Glomerular visceral epithelial cell (primary cell): Measurements from ENCODE around the gene RXRG.

Experiments
- DNase-seq: peaks from one replicate; pipeline ENCODE4 v3.0.0-alpha.2; 2016; ENCODE audit errors: extremely low spot score

The RXRG gene

DNA sequence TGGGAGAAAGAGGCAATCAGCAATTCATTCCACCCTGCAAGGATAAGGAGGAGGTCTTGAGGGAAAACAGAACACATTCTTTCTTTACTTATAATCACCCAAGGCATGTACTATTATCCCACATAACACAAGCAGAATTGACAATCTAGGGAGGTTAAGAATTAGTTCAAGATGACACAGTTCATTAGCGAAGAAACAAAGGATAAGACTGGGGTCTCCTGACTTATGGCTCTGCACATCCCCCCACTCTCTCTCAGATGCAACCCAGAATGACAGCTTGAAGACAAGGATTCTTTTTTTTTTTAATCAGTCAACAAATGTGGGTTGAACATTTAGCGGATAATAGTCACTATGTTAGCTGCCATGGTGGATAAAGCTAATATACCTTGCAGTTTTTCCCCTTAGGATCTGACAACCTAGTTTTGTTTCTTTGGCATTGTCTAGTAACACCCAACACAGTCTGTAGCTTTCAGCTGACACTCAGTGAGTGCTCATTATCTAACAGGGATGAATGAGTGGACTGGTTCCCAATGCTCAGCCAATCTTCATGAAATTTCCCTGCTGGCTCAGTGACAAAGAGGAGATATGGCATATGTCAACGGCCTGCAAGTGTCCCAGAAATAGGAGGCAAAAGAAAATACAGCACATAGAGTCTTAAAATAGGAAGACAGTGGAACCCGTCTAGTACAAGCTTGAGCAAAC is 35.1 kb downstream of the RXRG start:
- no peak for DNase-seq

DNA sequence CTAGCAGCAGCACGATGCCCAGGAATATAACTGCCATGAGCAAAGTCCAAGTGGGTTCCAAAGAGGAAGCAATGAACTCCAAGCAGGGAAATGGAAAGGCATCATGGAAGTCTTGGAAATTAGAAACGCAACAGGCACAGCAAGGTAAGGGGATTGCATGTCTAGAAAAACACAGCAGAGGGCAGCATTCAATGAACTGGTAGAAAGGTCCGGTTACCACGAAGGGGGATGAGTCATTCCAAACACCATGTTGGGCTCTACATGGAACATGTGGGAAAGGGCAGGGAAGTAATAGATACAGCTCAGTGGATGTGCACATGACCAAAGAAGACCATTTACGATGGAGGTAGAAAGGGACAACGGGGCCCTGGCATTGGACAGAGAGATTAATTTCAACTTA is 36.4 kb downstream of the RXRG start:
- peak; percentile 35 for DNase-seq

DNA sequence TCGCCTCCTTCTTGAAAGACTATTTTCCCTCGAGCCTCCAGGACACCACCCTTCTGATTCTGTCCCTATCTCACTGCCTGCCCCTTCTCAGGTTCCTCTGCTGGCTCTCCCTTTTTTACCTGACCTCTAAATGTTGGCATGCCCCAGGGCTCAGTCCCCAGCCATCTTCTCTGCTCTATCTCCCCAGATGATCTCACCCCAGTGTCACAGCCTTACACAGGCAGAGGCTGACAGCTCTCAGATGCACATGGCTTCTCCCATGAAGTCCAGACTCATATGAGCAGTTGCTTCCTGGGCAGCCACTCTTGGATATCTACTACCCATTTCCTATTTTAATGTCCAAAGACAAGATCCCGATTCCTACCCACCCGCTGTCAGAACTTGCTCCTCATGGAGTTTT is 37.5 kb downstream of the RXRG start:
- no peak for DNase-seq

DNA sequence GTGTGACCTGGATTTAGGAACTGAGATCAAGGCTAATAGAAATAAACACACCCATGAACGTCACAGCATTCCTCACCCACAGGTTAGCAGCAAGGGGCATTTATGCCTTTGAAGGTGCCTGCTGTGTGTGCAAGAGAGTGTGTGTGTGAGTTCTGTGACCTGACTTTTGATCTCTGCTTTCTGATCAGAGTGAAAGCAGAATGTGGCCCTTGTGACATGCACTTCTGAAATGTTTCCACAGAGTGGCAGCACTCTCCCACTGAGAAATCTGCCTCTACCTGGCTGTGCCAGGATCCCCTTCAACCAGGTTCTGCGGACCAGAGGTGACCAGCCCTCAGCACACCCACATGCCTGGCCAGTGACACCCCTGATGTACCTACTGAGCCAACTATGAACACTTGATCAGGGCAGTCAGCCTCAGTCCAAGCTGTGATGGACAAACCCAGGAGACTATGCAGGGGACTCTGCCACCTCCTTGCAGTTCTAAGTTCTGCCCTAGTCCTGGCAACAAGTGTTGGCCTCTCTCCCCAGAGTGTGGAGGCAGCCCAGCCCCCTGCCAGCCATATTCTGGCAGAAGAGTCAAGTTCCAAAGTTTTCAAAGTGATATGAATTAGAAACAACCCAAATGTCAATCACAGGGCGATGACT is 41.0 kb downstream of the RXRG start:
- DNase-seq = peak; percentile 24

DNA sequence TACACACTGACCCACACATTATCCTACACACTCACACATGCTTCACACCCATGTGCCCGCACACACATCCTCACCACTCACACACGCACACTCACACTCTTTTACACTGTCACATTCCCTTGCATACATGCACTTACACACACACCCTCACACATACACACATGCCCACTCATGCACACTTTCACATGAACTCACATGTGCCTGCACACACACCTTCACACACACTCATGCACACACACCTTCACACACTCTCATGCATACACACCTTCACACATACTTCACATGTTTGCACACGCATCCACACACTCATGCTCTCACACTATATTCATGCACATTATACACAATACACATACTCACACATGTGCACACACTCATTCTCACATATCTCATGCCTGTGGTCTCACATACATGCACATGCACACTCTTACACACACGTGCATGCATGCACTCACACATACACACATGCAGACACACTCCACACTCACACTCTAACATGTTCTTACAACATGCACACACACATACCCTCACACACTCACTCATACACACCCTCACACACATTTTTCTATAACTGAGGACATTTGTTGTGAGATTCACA is 42.3 kb downstream of the RXRG start:
- DNase-seq = no peak

DNA sequence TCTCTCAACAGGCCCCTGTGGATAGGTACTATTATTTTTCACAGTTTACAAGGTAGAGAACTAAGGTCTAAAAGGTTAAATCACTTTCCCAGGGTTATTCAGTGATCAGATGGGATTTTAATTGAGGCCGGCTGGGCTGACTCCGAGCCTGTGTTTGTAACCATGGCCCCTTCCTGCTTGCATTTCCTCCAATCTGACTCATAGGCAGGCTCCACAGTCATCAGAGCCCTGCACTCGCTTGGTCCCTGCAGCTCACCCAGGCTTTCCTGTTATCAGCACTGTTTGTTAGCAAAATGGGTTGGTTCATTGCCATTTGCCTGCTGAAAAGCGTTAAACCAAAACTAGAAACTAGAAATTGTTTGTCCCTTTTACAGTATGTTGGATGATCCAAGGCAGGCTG is 47.0 kb downstream of the RXRG start:
- peak; percentile 23 for DNase-seq

DNA sequence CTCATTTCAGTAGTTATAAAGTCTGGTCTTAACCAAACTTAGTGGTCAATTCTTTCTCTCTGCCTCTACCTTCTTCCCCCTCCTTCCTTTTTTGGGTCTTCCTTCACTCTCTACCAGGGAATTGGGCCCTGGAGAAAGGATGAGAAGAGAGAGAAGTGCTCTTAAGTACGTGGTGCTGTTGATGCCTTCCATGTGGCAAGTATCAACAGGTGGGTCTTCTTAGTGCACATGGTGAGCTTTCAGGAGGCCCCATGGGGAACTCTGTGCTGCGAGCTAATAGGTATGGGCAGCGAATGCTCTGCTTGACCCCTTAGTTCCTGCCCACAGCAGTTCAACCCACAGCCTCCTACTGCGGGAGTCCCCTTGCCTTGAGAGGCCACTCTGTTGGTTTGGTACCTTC is 49.0 kb downstream of the RXRG start:
- DNase-seq = no peak

DNA sequence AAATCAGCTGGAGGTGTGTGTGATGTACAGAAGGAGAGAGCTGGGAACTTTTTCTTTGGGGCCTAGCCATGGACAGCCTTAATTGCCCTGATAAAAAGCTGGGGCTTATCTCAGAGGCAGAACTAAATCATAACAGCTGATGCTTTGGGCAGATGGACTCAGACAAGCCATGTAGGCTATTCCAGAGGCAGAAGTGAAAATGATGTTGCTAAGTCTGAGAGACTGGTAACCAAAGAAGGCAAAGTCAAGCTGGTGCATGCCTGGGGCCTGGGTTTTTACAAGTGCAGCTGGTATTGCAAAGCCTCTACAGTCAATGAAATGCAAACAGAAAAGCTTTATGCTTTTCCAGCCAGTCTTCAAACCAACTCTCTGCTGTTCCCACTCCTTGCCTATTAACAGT is 49.4 kb downstream of the RXRG start:
- no peak for DNase-seq

DNA sequence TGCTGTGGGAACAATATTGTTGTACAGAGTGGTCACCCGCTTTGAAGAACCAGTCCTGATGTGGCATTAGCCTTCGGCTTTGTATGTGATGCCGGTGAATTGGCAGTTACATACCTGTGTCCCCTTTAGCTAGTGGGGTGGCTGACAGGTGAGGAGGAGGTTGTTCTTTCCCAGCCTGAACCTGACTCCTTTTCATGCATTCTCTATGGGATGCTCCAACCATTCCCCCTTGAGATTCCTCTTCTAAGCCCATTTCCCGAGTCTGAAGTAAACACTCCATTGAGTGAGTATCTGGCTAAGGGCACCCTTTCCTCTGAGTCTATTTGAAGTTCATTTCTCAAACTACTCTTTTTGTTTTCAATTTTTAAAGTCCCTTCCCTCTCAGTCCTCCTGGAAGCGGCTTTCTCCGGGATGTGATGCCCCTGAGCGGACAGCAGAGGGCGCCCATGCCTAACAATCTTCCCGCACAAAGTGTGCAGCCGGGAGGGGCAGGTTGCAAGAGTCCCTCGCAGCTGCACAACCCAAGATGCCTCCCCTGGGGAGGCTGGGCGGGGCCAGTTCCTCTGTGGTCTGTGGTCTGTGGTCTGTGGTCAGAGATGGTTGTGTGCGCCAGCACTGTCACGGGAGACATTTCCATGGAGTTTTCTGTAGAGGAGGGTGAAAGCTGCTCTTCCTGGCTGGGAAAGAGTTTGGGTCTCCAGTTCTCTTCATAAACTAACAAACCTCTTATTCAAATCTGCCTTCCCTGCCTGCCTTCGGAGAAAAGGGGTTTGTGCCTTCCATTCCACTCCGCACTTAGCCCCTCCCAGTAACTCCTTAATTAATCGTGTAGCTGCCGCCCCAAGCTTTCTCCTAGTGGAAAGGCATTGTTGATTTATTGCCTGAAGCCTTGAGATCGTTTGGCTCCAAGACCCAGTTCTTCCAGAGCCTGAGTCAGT is 52.0 kb downstream of the RXRG start:
- peak; percentile 95 for DNase-seq

DNA sequence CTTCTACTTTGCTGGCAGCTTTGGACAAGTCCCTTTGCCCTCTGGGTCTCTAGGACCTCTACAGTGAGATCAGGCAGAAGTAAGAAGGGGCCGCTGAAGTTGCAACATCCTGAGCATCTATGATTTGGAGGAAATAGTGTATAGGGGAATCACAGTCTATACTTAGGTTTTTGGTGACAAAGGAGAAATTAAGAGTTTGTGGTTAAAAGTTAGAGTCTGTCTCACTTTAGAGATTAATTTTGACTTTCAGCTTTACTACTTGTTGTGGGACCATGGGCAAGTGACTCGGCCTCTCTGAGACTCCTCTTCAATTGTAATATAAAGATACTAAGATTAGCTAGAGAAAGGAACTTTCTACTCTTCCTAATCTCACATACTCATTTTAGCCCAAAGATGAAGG is 55.3 kb downstream of the RXRG start:
- no peak for DNase-seq

DNA sequence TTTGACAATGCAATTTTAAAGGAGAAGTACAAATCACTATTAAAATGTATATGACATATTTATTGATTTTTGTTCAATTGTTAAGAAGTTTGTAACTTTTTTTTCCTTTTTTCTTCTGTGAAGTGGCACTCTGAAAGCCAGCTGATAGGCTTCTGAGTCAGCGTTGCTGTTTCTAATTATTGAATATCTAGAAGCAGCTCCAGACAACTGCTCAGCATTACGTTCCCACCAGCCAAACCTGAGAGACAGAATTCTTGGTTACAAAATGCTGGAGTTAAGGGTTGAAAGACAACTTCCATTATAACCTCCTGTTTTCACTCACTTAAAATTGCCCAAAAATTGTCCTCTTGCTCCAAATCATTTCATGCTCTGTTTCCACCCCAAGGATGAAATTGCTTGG is 57.0 kb downstream of the RXRG start:
- no peak for DNase-seq

DNA sequence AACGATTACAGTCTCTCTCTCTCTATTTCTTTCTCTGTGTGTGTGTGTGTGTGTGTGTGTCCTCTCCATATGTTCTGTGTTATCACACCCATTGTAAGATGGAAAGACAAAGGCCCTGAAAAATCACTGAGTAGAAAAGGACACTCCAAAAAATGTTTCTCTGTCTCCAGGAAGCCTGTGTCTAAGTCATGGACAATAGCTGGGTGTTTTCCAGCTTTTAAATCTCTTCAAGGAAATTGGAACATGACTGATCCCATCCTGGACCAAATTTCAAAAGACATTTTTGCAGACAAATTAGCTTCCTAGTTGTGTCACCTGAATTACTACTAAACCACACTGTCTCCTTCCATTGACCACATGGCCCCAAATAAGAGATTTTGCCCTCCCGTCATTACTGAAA is 57.4 kb downstream of the RXRG start:
- no peak for DNase-seq

DNA sequence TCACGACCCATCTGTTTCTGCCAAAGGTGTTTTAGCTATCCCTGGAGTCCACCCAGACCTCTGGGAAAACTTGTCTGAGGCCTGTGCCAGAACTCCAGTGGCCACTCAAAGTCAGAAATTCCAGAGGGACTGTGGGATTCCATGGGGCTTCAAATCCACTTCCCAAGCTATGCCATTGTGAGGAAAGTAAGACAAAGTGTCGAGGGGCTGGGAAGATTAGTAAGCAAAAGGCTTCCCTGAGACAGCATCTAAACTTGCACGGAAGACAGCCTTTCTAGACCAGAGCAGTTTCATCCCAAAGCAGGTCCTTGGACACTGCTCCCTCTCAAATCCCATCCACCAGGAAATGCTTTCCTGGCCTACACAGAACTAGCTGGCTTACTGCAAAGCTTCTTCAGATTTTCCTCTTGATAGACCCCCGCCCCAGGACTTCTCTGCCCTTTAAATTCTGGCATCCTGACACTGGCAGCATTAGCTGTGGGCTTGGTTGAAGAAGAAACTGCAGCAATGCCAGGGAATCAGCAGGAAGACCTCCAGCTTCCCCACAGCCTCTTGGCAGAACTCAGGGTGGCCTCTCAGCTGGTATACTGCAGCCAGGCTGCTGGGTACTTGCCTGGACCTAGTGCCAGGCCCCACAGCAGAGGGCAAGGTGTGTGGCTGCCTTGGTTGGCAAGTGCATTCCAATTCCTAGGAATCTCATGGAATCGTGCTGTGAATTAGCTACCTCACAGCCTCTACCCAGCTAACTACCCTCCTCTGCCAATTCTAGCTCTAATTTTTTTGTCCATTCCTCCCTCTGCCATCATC is 61.1 kb downstream of the RXRG start:
- DNase-seq = no peak

DNA sequence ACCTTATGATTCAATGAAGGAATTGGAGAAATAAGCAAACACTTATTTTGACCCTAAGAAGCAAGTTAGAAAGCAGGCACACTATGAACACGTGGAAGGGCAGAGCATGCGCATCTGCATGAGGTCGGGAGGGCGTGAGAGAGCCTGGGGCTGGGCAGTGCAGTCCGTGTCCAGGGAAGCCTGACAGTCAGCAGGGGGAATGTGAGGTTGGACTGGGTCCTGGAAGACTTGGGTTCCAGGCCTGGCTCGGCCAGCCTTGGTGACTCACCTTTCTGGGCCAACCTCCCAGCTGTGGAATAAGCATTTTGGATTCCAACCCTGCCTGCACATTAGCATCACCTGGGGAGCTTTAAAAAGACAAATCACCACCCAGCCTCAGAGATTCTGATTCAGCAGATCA is 61.9 kb downstream of the RXRG start:
- no peak for DNase-seq

DNA sequence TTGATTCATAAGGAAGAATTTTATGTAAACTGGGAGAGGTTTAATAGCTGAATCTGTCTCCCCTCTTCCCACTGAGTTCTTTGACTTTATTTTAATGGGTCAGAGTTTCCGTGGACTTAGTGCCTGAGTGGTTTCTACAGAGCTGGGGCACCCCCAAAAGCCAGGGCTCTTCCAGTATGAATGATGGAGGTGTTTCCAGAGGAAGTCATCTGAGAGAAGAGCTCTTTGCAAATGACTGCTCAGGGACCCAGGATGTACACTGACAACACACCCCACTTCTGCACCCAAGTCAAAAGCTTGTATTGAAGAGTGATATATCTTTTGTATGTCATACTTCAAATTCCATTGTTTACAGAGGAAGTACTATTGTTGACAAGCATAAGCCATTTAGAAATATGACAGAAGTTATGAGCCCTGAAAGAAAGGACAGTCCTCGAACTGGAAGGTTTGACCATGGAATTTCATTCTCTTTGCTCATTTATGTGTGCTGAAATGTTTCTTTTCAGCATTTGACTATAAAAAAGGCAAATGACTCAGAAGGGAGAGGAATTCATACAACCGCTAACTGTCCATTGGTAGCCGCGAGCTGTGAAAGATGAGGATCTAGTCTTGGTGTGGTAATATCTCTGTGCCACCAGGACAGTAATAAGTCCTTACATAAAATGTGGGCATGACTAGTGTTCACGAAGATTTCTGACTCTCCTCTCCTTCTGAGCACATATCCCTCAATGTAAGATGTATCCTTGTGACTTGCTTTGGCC is 63.0 kb downstream of the RXRG start:
- no peak for DNase-seq

DNA sequence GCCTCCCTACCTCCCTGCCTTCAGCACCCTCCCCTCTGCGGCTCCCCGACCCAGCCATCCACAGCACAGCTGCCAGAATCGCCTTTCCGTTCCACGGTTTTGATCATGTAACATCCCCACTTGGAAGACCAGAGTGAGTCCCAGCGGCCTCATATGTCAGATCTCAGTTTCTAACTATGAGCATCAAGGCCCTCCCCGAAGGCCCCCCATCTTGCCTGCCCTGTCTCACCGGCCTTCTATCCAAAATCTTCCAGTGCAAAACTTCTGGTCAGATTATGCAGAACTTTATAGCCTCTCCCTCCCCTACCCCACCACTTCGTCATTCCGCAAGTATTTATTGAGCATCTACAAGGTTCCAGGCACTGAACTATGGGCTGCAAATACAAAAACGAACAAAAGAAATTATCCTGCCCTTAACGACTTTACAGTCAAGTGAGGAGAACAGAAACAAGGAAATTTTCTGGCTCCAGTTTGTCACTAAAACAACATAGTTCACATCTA is 68.1 kb downstream of the RXRG start:
- no peak for DNase-seq

DNA sequence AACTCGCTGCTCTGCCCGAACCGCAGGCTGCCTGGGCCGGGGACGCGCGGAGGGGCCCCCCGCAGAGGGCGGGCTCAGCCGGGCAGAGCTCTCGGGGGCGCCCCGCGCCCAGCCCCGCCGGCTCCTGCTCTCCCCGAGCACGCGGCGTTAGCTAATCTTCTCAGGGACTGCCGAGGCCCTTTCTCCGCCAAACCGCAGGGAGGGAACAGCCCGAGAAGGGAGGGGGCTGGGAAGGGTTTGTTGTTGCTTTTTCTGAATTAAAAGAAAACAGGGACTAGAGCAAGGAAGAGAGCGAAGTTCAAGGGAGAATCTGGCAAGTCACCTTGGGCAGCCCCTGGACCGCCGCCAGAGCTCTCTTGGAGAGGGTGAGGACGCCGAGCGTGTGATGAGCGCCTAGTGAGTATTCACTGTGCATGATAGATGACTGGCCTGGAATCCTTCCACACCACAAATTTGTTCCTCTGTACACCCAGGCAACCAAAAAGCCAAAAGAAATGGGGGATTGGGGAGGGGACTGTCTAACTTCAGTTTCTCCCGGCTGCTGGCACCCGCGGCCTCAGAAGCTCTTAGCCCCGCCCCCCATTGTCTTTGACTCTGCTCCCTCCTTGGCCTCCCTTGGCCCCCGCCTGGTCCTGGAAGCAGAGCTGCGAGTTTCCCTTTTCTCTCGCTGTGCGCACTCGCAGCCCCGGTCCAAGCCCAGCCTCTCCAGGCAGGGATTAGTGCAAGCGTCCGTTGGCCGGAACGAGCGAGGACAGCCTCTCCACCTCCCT is 68.7 kb downstream of the RXRG start:
- peak; percentile 77 for DNase-seq

DNA sequence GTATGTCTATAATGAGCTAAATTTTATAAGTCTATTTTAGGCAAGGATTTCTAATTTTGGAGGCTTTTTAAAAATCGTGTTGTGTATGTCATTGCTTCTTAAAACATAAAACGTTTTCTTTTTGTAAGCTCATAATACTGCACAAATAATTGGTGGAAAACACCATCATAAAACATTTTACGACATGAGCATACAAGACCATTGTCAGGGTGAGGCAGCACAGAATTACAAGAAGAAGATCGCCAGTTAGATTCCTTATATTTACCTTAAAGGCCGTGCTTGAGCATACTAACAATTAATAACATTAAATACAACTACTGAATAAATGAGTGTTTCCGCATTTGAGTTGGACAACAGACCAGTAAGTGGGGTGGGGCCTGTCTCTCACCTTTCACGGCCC is 69.3 kb downstream of the RXRG start:
- no peak for DNase-seq

DNA sequence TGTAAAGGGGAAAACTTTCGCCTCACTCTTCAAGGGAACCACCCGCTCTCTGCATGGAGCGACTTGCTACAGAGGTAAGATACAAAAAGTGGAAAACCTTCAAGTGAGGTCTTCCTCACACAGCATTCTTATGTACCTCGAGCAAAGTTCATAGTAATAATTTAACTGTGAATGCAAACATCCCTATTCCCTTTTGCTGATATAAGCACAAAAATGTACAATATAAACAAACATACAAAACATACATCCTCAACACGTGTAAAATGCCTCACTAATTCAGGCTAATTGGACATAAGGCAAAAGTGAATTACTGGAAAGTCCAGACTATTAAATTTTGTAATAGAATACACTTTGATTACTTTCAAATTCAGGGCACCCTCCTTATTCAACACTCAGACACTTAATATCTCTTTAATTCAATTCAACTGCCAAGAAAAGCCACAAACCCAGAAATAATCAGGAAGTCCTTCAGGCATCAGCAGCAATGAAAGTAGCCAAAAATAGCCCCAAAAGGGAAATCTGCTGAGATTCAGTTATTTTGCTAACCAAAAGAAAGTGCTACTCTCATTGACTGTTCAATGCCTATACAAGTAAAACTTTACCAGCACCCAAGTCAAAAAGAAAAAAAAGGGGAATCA is 73.2 kb downstream of the RXRG start:
- no peak for DNase-seq
